Measurements from ENCODE around the gene FAN1. TPM values are rescaled to one million over a fixed set of nuclear protein-coding genes. Genes with fewer than 3 reads are reported as not detected.
A peak's percentile ranks its signal among the peaks of the same experiment; 100 is the strongest.

FAN1 gene
- total RNA-seq, 1 experiment from 2014 or later: 28.2 TPM

DNA sequence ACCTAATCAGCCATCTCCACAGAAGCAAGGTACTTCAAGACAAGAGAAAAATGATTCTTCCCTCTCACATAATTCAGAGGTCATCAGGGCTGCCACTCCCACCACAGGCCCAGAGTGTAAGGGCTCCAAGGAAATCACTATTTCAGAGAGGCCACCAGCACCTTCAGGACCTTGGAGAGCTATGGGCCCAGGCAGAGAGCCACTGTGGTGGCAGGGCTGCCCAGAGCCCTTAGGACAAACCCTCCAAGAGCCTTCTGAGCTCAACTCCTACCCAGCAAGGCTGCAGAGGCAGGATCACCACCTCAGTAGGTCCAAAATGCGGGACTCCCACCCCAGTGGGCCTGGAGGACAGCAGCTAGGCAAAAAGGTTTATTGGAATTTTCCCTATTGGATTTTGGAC lies 17.9 kb upstream of the FAN1 start:
- no peak overlapping the region for H2BK15ac ChIP-seq (ENCODE audit: low read depth, low read length)
- H3K18ac ChIP-seq (ENCODE audit: insufficient read length, low read depth, low read length): no peak overlapping the region
- no peak overlapping the region for H3K27ac ChIP-seq (ENCODE audit: insufficient read length, low read depth, low read length)
- no peak overlapping the region for H4K8ac ChIP-seq (replicated peaks; ENCODE audit: insufficient read length, low read depth, low read length)
- no peak overlapping the region for H2BK5ac ChIP-seq (ENCODE audit: insufficient read length, low read length)
- H3K14ac ChIP-seq (ENCODE audit: insufficient read depth, low read length): no peak overlapping the region
- H3K9ac ChIP-seq (ENCODE audit: extremely low read depth, insufficient read length, low read length): no peak overlapping the region
- no peak overlapping the region for H2AK5ac ChIP-seq (ENCODE audit: insufficient read length, low read length)
- H3K23ac ChIP-seq (ENCODE audit: insufficient read length, low read depth, low read length): no peak overlapping the region
- no peak overlapping the region for H3K27ac Mint-ChIP-seq
- H3K79me1 ChIP-seq (ENCODE audit: insufficient read depth, low read depth, low read length, poor library complexity, severe bottlenecking): no peaks in the 10 kb centered on the region
- no peak overlapping the region for H3K56ac ChIP-seq (ENCODE audit: insufficient read length, low read depth, low read length)
- peaks cover 0 to 2% (median 0%) of the 10 kb centered on the region in 3 experiments; a peak in 1 of 7 replicates for H3K36me3 Mint-ChIP-seq (ENCODE audit: insufficient read depth in 1 of 3, low read depth in 3 of 3)
- no peak overlapping the region for H2BK120ac ChIP-seq (ENCODE audit: low read depth, low read length, poor library complexity, severe bottlenecking)
- TF ChIP-seq, protein P1, sequence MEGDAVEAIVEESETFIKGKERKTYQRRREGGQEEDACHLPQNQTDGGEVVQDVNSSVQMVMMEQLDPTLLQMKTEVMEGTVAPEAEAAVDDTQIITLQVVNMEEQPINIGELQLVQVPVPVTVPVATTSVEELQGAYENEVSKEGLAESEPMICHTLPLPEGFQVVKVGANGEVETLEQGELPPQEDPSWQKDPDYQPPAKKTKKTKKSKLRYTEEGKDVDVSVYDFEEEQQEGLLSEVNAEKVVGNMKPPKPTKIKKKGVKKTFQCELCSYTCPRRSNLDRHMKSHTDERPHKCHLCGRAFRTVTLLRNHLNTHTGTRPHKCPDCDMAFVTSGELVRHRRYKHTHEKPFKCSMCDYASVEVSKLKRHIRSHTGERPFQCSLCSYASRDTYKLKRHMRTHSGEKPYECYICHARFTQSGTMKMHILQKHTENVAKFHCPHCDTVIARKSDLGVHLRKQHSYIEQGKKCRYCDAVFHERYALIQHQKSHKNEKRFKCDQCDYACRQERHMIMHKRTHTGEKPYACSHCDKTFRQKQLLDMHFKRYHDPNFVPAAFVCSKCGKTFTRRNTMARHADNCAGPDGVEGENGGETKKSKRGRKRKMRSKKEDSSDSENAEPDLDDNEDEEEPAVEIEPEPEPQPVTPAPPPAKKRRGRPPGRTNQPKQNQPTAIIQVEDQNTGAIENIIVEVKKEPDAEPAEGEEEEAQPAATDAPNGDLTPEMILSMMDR (conservative IDR thresholded peaks at IDR 0.05): no peak
- H3K23me2 ChIP-seq (ENCODE audit: insufficient read length, low read depth, low read length, poor library complexity, severe bottlenecking): no peaks in the 10 kb centered on the region
- H3K4me2 ChIP-seq (ENCODE audit: insufficient read depth, insufficient read length, low read length): no peak overlapping the region
- peaks cover 3 to 11% of the 10 kb centered on the region in 2 experiments; a peak in 3 of 4 replicates for H3K4me1 Mint-ChIP-seq
- no peak overlapping the region for H3T11ph ChIP-seq (ENCODE audit: low read length)
- H2AFZ ChIP-seq (ENCODE audit: low read length): no peak overlapping the region
- H3K4me1 ChIP-seq (ENCODE audit: insufficient read depth, low read length): no peaks in the 10 kb centered on the region
- H3K27me3 ChIP-seq (ENCODE audit: insufficient read depth, low read length): no peaks in the 10 kb centered on the region
- no peak overlapping the region for H3K4ac ChIP-seq (ENCODE audit: low read depth, low read length)
- no peaks in the 10 kb centered on the region for H3K79me2 ChIP-seq (ENCODE audit: insufficient read depth, low read length)
- H3K27me3 Mint-ChIP-seq (ENCODE audit: low read depth): no peaks in the 10 kb centered on the region
- peak; percentile 57 for DNase-seq
- no peaks in the 10 kb centered on the region for H3K9me3 Mint-ChIP-seq
- no peak overlapping the region for H2BK20ac ChIP-seq (ENCODE audit: low read depth, low read length, poor library complexity, severe bottlenecking)
- no peak overlapping the region for H4K5ac ChIP-seq (ENCODE audit: insufficient read length, low read depth, low read length)
- no peaks in the 10 kb centered on the region for H4K20me1 ChIP-seq (ENCODE audit: control insufficient read depth, insufficient read depth, insufficient read length)
- no peak overlapping the region for H2BK12ac ChIP-seq (ENCODE audit: insufficient read length, low read depth, low read length)
- H4K91ac ChIP-seq (ENCODE audit: insufficient read length, low read depth, low read length): no peak overlapping the region
- no peak overlapping the region for H3K4me3 Mint-ChIP-seq
- WGBS (ENCODE audit: extremely low coverage, insufficient read length, low lambda C conversion rate): no CpG with 5 or more reads among the region's 1 CpG
- H3K9me3 ChIP-seq (ENCODE audit: control insufficient read depth, low read depth, low read length): no peaks in the 10 kb centered on the region

Measured in H9 (cell line).